Neural cell (in vitro differentiated cells): ENCODE measurements around the gene FLT1.

ENCODE experiments used
- CTCF ChIP-seq: fragments of 450-650 bp; IDR thresholded peaks from 2 replicates; pipeline ENCODE4 v1.5.1; 2014; ENCODE audit warnings: antibody characterized with exemption, mild to moderate bottlenecking, moderate library complexity; ENCODE audit not compliant: poor library complexity, severe bottlenecking
- EP300 ChIP-seq: fragments of 450-650 bp; conservative IDR thresholded peaks from 2 replicates; pipeline ENCODE4 v1.6.1; 2014; ENCODE audit warnings: antibody characterized with exemption, mild to moderate bottlenecking, moderate library complexity; ENCODE audit not compliant: poor library complexity, severe bottlenecking
- EZH2 ChIP-seq: fragments of 200-600, 300-800 bp; shearing (Covaris generic), sonication (generic); IDR thresholded peaks from 2 replicates; pipeline ENCODE4 v1.6.1; 2014; ENCODE audit warnings: antibody characterized with exemption, low read length, borderline replicate concordance, mild to moderate bottlenecking; ENCODE audit not compliant: insufficient read depth, poor library complexity, severe bottlenecking
- POLR2AphosphoS5 ChIP-seq: IDR thresholded peaks from 2 replicates; pipeline ENCODE4 v1.6.1; 2012
- RAD21 ChIP-seq: fragments of 450-650 bp; conservative IDR thresholded peaks from 2 replicates; pipeline ENCODE4 v1.6.1; 2014; ENCODE audit warnings: antibody characterized with exemption, mild to moderate bottlenecking, moderate library complexity
- REST ChIP-seq: IDR thresholded peaks from 2 replicates; pipeline ENCODE4 v1.6.1; 2012; ENCODE audit warnings: borderline replicate concordance
- SMC3 ChIP-seq: fragments of 450-650 bp; conservative IDR thresholded peaks from 2 replicates; pipeline ENCODE4 v1.6.1; 2014; ENCODE audit warnings: antibody characterized with exemption, mild to moderate bottlenecking, moderate library complexity; ENCODE audit not compliant: poor library complexity
- TAF1 ChIP-seq: IDR thresholded peaks from 2 replicates; pipeline ENCODE4 v1.6.1; 2012; ENCODE audit warnings: low read depth

GRCh38 chr13:28314879-28315278 is 180.0 kb downstream of the FLT1 start:
- TF ChIP-seq EZH2 (no peak), REST (no peak), EP300 (no peak), TAF1 (no peak), POLR2AphosphoS5 (no peak), CTCF (no peak), RAD21 (no peak), SMC3 (no peak)
